IMR-90 (cell line): ENCODE results near the gene ITPRID1.

ENCODE experiments used
- BHLHE40 ChIP-seq: fragments of 150-350 bp; IDR thresholded peaks from 2 replicates; pipeline ENCODE4 v1.6.1; 2016; ENCODE audit warnings: mild to moderate bottlenecking, low read depth, low read length
- CEBPB ChIP-seq: IDR thresholded peaks from 2 replicates; pipeline ENCODE4 v1.6.1; 2012; ENCODE audit warnings: low read depth, low read length, improper control_type of control experiment
- CHD1 ChIP-seq: IDR thresholded peaks from 2 replicates; pipeline ENCODE4 v1.6.1; 2012; ENCODE audit warnings: low read depth, low read length, improper control_type of control experiment
- CTCF ChIP-seq: conservative IDR thresholded peaks from 2 replicates; pipeline ENCODE4 v1.5.1; 2012; ENCODE audit warnings: mild to moderate bottlenecking, low read depth, low read length, improper control_type of control experiment
- ELK1 ChIP-seq: fragments of 150-350 bp; IDR thresholded peaks from 2 replicates; pipeline ENCODE4 v1.6.1; 2016; ENCODE audit warnings: low read depth, mild to moderate bottlenecking, low read length, moderate library complexity, borderline replicate concordance
- FOS ChIP-seq: fragments of 150-350 bp; IDR thresholded peaks from 2 replicates; pipeline ENCODE4 v1.6.1; 2016; ENCODE audit warnings: low read depth, low read length
- MAFK ChIP-seq: IDR thresholded peaks from 2 replicates; pipeline ENCODE4 v1.6.1; 2012; ENCODE audit warnings: low read depth, low read length, improper control_type of control experiment
- MAZ ChIP-seq: IDR thresholded peaks from 2 replicates; pipeline ENCODE4 v1.6.1; 2012; ENCODE audit warnings: low read depth, mild to moderate bottlenecking, low read length, improper control_type of control experiment, moderate library complexity, borderline replicate concordance
- MXI1 ChIP-seq: IDR thresholded peaks from 2 replicates; pipeline ENCODE4 v1.6.1; 2012; ENCODE audit warnings: low read depth, mild to moderate bottlenecking, low read length, moderate library complexity, borderline replicate concordance
- POLR2A ChIP-seq: IDR thresholded peaks from 2 replicates; pipeline ENCODE4 v1.6.1; 2012; ENCODE audit warnings: mild to moderate bottlenecking, low read depth, low read length
- RAD21 ChIP-seq: IDR thresholded peaks from 2 replicates; pipeline ENCODE4 v1.6.1; 2012; ENCODE audit warnings: low read length, improper control_type of control experiment
- RCOR1 ChIP-seq: IDR thresholded peaks from 2 replicates; pipeline ENCODE4 v1.6.1; 2012; ENCODE audit warnings: mild to moderate bottlenecking, low read length, improper control_type of control experiment; ENCODE audit not compliant: insufficient replicate concordance
- SMC3 ChIP-seq: fragments of 150-350 bp; IDR thresholded peaks from 2 replicates; pipeline ENCODE4 v1.6.1; 2016; ENCODE audit warnings: low read depth, mild to moderate bottlenecking, antibody characterized with exemption, low read length, moderate library complexity
- USF2 ChIP-seq: fragments of 150-350 bp; IDR thresholded peaks from 2 replicates; pipeline ENCODE4 v1.6.1; 2017; ENCODE audit warnings: mild to moderate bottlenecking, antibody characterized with exemption, low read length, low read depth

- no peak for TF ChIP-seq CTCF
- TF ChIP-seq USF2, result no peak
- no peak for TF ChIP-seq ELK1
- no peak for TF ChIP-seq RAD21
- TF ChIP-seq FOS, result no peak
- TF ChIP-seq CEBPB, result no peak
- no peak for TF ChIP-seq POLR2A
- no peak for TF ChIP-seq CHD1
- no peak for TF ChIP-seq MAFK
- TF ChIP-seq MAZ, result no peak
- no peak for TF ChIP-seq SMC3
- no peak for TF ChIP-seq BHLHE40
- TF ChIP-seq RCOR1, result no peak
- TF ChIP-seq MXI1, result no peak
Measured at GRCh38 chr7:31545549-31545948, 31.7 kb downstream of the ITPRID1 start.
